ENCODE measurements around the gene UNK. TPM values are rescaled to one million over a fixed set of nuclear protein-coding genes. Genes with fewer than 3 reads are reported as not detected.

Gene UNK
- total RNA-seq, 1 experiment from 2014 or later = 32.1 TPM

DNA sequence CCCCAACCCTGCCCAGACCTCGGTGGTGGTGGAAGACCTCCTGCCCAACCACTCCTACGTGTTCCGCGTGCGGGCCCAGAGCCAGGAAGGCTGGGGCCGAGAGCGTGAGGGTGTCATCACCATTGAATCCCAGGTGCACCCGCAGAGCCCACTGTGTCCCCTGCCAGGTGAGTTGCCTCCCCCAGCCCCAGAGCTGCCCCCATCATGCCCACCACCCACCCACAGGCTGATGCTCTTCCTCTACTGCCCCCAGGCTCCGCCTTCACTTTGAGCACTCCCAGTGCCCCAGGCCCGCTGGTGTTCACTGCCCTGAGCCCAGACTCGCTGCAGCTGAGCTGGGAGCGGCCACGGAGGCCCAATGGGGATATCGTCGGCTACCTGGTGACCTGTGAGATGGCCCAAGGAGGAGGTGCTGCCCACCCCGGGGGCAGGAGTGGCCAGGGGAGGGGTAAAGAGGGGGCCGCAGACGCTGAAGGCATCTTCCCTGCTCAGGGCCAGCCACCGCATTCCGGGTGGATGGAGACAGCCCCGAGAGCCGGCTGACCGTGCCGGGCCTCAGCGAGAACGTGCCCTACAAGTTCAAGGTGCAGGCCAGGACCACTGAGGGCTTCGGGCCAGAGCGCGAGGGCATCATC, 28.0 kb upstream of the UNK start:
- intact Hi-C loops (cut with micrococcal nuclease; ENCODE audit: unreplicated experiment) = no loop called here
- no peak overlapping the region for H3K27ac ChIP-seq (ENCODE audit: low read length)
- TF ChIP-seq POLR2AphosphoS5 (IDR thresholded peaks at IDR 0.05; ENCODE audit: low read depth, low read length) = no peak
- TF ChIP-seq, protein P1, sequence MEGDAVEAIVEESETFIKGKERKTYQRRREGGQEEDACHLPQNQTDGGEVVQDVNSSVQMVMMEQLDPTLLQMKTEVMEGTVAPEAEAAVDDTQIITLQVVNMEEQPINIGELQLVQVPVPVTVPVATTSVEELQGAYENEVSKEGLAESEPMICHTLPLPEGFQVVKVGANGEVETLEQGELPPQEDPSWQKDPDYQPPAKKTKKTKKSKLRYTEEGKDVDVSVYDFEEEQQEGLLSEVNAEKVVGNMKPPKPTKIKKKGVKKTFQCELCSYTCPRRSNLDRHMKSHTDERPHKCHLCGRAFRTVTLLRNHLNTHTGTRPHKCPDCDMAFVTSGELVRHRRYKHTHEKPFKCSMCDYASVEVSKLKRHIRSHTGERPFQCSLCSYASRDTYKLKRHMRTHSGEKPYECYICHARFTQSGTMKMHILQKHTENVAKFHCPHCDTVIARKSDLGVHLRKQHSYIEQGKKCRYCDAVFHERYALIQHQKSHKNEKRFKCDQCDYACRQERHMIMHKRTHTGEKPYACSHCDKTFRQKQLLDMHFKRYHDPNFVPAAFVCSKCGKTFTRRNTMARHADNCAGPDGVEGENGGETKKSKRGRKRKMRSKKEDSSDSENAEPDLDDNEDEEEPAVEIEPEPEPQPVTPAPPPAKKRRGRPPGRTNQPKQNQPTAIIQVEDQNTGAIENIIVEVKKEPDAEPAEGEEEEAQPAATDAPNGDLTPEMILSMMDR (IDR thresholded peaks at IDR 0.05) = no peak
- TF ChIP-seq, protein P2, sequence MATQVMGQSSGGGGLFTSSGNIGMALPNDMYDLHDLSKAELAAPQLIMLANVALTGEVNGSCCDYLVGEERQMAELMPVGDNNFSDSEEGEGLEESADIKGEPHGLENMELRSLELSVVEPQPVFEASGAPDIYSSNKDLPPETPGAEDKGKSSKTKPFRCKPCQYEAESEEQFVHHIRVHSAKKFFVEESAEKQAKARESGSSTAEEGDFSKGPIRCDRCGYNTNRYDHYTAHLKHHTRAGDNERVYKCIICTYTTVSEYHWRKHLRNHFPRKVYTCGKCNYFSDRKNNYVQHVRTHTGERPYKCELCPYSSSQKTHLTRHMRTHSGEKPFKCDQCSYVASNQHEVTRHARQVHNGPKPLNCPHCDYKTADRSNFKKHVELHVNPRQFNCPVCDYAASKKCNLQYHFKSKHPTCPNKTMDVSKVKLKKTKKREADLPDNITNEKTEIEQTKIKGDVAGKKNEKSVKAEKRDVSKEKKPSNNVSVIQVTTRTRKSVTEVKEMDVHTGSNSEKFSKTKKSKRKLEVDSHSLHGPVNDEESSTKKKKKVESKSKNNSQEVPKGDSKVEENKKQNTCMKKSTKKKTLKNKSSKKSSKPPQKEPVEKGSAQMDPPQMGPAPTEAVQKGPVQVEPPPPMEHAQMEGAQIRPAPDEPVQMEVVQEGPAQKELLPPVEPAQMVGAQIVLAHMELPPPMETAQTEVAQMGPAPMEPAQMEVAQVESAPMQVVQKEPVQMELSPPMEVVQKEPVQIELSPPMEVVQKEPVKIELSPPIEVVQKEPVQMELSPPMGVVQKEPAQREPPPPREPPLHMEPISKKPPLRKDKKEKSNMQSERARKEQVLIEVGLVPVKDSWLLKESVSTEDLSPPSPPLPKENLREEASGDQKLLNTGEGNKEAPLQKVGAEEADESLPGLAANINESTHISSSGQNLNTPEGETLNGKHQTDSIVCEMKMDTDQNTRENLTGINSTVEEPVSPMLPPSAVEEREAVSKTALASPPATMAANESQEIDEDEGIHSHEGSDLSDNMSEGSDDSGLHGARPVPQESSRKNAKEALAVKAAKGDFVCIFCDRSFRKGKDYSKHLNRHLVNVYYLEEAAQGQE (IDR thresholded peaks at IDR 0.05; ENCODE audit: insufficient read depth in 1 of 2, low read depth in 2 of 2, low read length in 1 of 2) = no peak
- TF ChIP-seq TCF7L2 (IDR thresholded peaks at IDR 0.05; ENCODE audit: low read depth, low read length) = no peak
- no peak for TF ChIP-seq SIN3A (IDR thresholded peaks at IDR 0.05; ENCODE audit: borderline replicate concordance, insufficient read depth, low read depth, low read length)
- BruUV-seq (replicated peaks) = TSS peak; percentile 76
- ChIA-PET CTCF (no interaction called here), POLR2A (interaction anchor here (0.7 kb wide), 1 partner anchor 16 kb away, joined by 4 read pairs; no protein-coding TSS in a partner anchor)
- DNase-seq (ENCODE audit: low read depth, low spot score) (no peak), ATAC-seq (no peak)
- no peak overlapping the region for H3K4me3 ChIP-seq (ENCODE audit: low read depth in 2 of 2, low read length in 2 of 2)
- H3K36me3 ChIP-seq (ENCODE audit: control insufficient read depth, insufficient read depth, low read length) = no peaks in the 10 kb centered on the region
- no peaks in the 10 kb centered on the region for H3K27me3 ChIP-seq (ENCODE audit: control insufficient read depth, insufficient read depth, low read length)
- H3K9me3 ChIP-seq (ENCODE audit: control insufficient read depth, insufficient read depth, low read depth, low read length) = no peaks in the 10 kb centered on the region
- in situ Hi-C loops (cut with HindIII; ENCODE audit: low pct_unique_long_range_greater_than_20kb, low sequenced_read_pairs) = no loop called here
- peaks cover 11% of the 10 kb centered on the region for H3K4me1 ChIP-seq (ENCODE audit: control insufficient read depth, insufficient read depth, low read length)

DNA sequence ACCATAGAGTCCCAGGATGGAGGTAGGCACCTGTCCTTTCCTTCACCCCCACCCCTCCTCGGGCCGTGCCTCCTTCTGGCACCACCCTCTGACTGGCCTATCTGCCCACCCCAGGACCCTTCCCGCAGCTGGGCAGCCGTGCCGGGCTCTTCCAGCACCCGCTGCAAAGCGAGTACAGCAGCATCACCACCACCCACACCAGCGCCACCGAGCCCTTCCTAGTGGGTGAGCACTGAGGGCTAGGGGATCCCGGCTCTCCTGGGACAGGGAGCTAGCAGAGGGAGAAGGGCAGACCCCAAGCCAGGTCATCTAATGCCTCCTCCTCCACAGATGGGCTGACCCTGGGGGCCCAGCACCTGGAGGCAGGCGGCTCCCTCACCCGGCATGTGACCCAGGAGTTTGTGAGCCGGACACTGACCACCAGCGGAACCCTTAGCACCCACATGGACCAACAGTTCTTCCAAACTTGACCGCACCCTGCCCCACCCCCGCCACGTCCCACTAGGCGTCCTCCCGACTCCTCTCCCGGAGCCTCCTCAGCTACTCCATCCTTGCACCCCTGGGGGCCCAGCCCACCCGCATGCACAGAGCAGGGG, 27.4 kb upstream of the UNK start:
- BruUV-seq (replicated peaks) = no TSS peak
- no peaks in the 10 kb centered on the region for H3K36me3 ChIP-seq (ENCODE audit: control insufficient read depth, insufficient read depth, low read length)
- ChIA-PET CTCF (no interaction called here), POLR2A (interaction anchor here (0.6 to 0.7 kb wide), 2 partner anchors 16 to 134 kb away, joined by 3 to 4 read pairs; no protein-coding TSS in a partner anchor)
- TF ChIP-seq, protein P1 (IDR thresholded peaks at IDR 0.05) = no peak
- TF ChIP-seq, protein P2 (IDR thresholded peaks at IDR 0.05; ENCODE audit: insufficient read depth in 1 of 2, low read depth in 2 of 2, low read length in 1 of 2) = no peak
- TF ChIP-seq TCF7L2 (IDR thresholded peaks at IDR 0.05; ENCODE audit: low read depth, low read length) (no peak), SIN3A (IDR thresholded peaks at IDR 0.05; ENCODE audit: borderline replicate concordance, insufficient read depth, low read depth, low read length) (no peak), POLR2AphosphoS5 (IDR thresholded peaks at IDR 0.05; ENCODE audit: low read depth, low read length) (no peak)
- H3K27me3 ChIP-seq (ENCODE audit: control insufficient read depth, insufficient read depth, low read length) = no peaks in the 10 kb centered on the region
- DNase-seq (ENCODE audit: low read depth, low spot score) = no peak
- intact Hi-C loops (cut with micrococcal nuclease; ENCODE audit: unreplicated experiment) = no loop called here
- H3K4me3 ChIP-seq (ENCODE audit: low read depth in 2 of 2, low read length in 2 of 2) = no peak overlapping the region
- in situ Hi-C loops (cut with HindIII; ENCODE audit: low pct_unique_long_range_greater_than_20kb, low sequenced_read_pairs) = no loop called here
- peaks cover 11% of the 10 kb centered on the region for H3K4me1 ChIP-seq (ENCODE audit: control insufficient read depth, insufficient read depth, low read length)
- no peak overlapping the region for H3K27ac ChIP-seq (ENCODE audit: low read length)
- H3K9me3 ChIP-seq (ENCODE audit: control insufficient read depth, insufficient read depth, low read depth, low read length) = no peaks in the 10 kb centered on the region
- no peak for ATAC-seq

Measured in Panc1 (cell line).